Spleen (tissue), 11 donors: ENCODE data around the gene GMDS. TPM values are rescaled to one million over a fixed set of nuclear protein-coding genes. Genes with fewer than 3 reads are reported as not detected.

ENCODE experiments used
- DNase-seq: peaks from one replicate; pipeline ENCODE4 v3.0.0-alpha.2; 2020
- H3K27ac ChIP-seq, 8 donors: fragments of 200-600 bp; sonication (generic) in 7 of 8; 1 replicate in 4 of 8; 2 replicates in 4 of 8; pipeline versions ENCODE4 v1.5.0 to v1.8.0; 2016 to 2021; ENCODE audit warnings: inconsistent platforms in 4 of 8, mild to moderate bottlenecking in 4 of 8, moderate library complexity in 1 of 8
- H3K27me3 ChIP-seq, 7 donors: fragments of 200-600 bp; sonication (generic) in 6 of 7; replicated peaks in 1 of 7; 1 replicate in 4 of 7; 2 replicates in 3 of 7; pipeline versions ENCODE4 v1.5.0 to v1.8.0; 2016 to 2021; ENCODE audit warnings: inconsistent platforms in 3 of 7, mild to moderate bottlenecking in 1 of 7
- H3K36me3 ChIP-seq, 6 donors: fragments of 200-600 bp; sonication (generic) in 5 of 6; 1 replicate in 4 of 6; 2 replicates in 2 of 6; pipeline versions ENCODE4 v1.5.0 to v1.8.0; 2016 to 2021; ENCODE audit warnings: inconsistent platforms in 2 of 6
- H3K4me1 ChIP-seq, 6 donors: fragments of 200-600 bp; sonication (generic) in 5 of 6; 1 replicate in 3 of 6; 2 replicates in 3 of 6; pipeline versions ENCODE4 v1.5.0 to v1.8.0; 2016 to 2021; ENCODE audit warnings: inconsistent platforms in 3 of 6
- H3K4me3 ChIP-seq, 8 donors: fragments of 200-600 bp; sonication (generic) in 7 of 8; 1 replicate in 4 of 8; 2 replicates in 4 of 8; pipeline versions ENCODE4 v1.5.0 to v1.8.0; 2016 to 2021; ENCODE audit warnings: inconsistent platforms in 4 of 8, mild to moderate bottlenecking in 4 of 8, moderate library complexity in 2 of 8
- H3K9me3 ChIP-seq, 8 donors: fragments of 200-600 bp; sonication (generic) in 7 of 8; 1 replicate in 4 of 8; 2 replicates in 4 of 8; pipeline versions ENCODE4 v1.5.0 to v1.8.0; 2016 to 2021; ENCODE audit warnings: inconsistent platforms in 4 of 8
- POLR2A ChIP-seq, 3 donors: fragments of 450-650 bp; IDR thresholded peaks; one replicate each; pipeline ENCODE4 v1.5.1; 2017; ENCODE audit warnings: antibody characterized with exemption in 3 of 3, mild to moderate bottlenecking in 1 of 3
- POLR2AphosphoS5 ChIP-seq, 3 donors: sonication (generic); formaldehyde crosslinking; IDR thresholded peaks; one replicate each; pipeline ENCODE4 v1.5.1; 2017; ENCODE audit warnings: antibody characterized with exemption in 3 of 3
- WGBS, 5 donors: extraction: QIAGEN DNeasy Blood & Tissue Kit in 3 of 5; methylation state at CpG; one replicate each; pipeline versions ENCODE4 v1.1.5 to v1.1.7; 2013 to 2018; 5-methylcytosine and 5-hydroxymethylcytosine counted together
- intact Hi-C: fragments of 100-400 bp; cut with DNase I; formaldehyde crosslinking; loops from one replicate; pipeline ENCODE4 v1.15.0; 2023; ENCODE audit warnings: low total_unique reads
- polyA plus RNA-seq, 3 donors: library from polyadenylated mRNA; stranded (reverse); fragments of 200-250 nt; gene quantifications; one replicate each; pipeline ENCODE4 v1.2.1, GENCODE V29; 2013
- total RNA-seq, 7 donors: library from RNA; depleted of rRNA in 3 of 7; stranded (reverse); fragments of >200 nt in 3 of 7; fragmentation: NEBNext Ultra II Directional in 4 of 7; extraction: Animal tissue kit (Norgen Biotek cat#: 25700) in 4 of 7; gene quantifications; one replicate each; pipeline versions ENCODE4 v1.1.0 to v1.2.1, GENCODE V29; 2016 to 2021
- TF ChIP-seq, protein P1 (sequence below), 11 experiments: fragments of 200-600 bp in 7 of 11; fragments of 450-650 bp in 4 of 11; sonication (generic) in 4 of 11; IDR thresholded peaks in 8 of 11; conservative IDR thresholded peaks in 3 of 11; 1 replicate in 7 of 11; 2 replicates in 4 of 11; pipeline versions ENCODE4 v1.4.0 to v1.8.0; 2016 to 2021; ENCODE audit warnings: antibody characterized with exemption in 11 of 11, inconsistent platforms in 4 of 11, mild to moderate bottlenecking in 1 of 11
- donor health status: healthy with polysubstance abuse.
- donor health status: DM: no; HTN: no; CAD: no; lungs with moderate emphysema.
- donor health status: DM: no; HTN: no; CAD: no.
- donor health status: Bipolar disorder and iron deficiency.
- donor health status: healthy.
- donor health status: DM: no; HTN: no; CAD: no.
- donor health status: DM: yes; HTN: yes; CAD: no.

GMDS gene
- total and polyA plus RNA-seq, 10 donors: 9.1 to 30.8 (median 17.7) TPM

DNA sequence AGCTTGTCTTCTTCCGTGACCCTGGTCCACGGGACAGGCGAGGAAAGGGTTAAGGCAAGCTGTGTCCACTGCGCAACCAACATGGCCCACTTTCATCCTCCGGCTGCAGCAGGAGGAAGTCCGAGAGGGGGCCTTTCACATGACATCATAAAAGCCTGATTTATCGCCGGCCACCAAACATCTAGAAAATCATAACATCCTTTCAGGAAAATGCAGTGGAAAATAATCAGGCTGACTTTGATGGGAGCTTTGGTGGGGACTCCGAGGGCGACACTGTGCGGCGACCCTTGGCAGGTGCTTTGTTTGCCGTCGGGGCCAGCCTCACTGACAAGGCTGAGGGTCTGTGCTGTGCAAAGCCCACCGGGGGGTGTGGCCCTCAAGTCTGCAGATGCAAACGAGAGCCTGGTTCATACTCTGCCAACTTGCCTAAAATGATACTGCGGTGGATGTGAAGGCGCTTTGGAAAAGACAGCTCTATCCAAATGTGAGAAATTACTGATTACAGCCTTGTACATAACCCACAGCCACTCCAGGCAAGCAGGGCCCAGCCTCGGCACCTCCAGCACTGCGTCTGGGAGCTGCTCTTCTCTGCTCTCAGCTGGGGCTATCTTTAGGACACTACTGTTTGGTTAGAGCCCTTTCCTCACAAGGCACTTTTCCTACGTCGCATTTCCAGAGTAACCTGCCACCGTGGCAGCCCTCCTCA lies 609.9 kb downstream of the GMDS start:
- Histone ChIP-seq H3K36me3 (no peaks in the 10 kb centered on the region), H3K9me3 (no peaks in the 10 kb centered on the region), H3K4me1 (no peaks in the 10 kb centered on the region), H3K4me3 (no peak overlapping the region), H3K27ac (no peak overlapping the region), H3K27me3 (peaks cover 0 to 13% (median 0%) of the 10 kb centered on the region in 7 donors)
- WGBS, 5 donors: 71 to 83% (median 79%) methylated on average over 22 to 23 of the region's 23 CpGs
- DNase-seq: no peak
- intact Hi-C loops: no loop called here
- TF ChIP-seq POLR2AphosphoS5 (IDR thresholded peaks at IDR 0.05) (no peak), POLR2A (IDR thresholded peaks at IDR 0.05) (no peak)
- TF ChIP-seq, protein P1, sequence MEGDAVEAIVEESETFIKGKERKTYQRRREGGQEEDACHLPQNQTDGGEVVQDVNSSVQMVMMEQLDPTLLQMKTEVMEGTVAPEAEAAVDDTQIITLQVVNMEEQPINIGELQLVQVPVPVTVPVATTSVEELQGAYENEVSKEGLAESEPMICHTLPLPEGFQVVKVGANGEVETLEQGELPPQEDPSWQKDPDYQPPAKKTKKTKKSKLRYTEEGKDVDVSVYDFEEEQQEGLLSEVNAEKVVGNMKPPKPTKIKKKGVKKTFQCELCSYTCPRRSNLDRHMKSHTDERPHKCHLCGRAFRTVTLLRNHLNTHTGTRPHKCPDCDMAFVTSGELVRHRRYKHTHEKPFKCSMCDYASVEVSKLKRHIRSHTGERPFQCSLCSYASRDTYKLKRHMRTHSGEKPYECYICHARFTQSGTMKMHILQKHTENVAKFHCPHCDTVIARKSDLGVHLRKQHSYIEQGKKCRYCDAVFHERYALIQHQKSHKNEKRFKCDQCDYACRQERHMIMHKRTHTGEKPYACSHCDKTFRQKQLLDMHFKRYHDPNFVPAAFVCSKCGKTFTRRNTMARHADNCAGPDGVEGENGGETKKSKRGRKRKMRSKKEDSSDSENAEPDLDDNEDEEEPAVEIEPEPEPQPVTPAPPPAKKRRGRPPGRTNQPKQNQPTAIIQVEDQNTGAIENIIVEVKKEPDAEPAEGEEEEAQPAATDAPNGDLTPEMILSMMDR (IDR thresholded peaks at IDR 0.05 in 8 of 11, conservative IDR thresholded peaks at IDR 0.05 in 3 of 11): no peak

DNA sequence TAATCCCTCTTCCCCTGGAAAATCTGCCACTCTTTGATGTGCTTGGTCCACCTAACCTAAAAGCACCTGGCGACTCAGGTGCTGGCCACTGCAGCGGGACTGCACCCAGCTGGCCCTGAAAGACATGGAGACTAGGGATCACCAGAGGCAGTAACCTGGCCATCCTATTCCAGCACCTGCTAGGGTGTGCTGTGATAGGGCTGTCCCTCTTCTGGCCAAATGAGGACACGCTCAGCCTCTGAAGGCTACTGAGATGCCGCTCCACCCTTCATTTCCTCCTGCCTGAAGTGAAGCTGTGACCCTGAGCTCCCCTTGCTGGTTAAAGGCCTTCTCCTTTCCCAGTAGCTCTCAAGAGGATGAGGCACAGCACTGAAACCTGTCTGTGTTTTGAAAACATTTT lies 611.3 kb downstream of the GMDS start:
- no peaks in the 10 kb centered on the region for H3K36me3 ChIP-seq
- no peak overlapping the region for H3K27ac ChIP-seq
- 85 to 100% (median 88%) methylated on average over 2 to 4 of the region's 4 CpGs for WGBS, 5 donors
- H3K9me3 ChIP-seq: no peaks in the 10 kb centered on the region
- H3K4me1 ChIP-seq: no peaks in the 10 kb centered on the region
- DNase-seq: no peak
- TF ChIP-seq, protein P1 (IDR thresholded peaks at IDR 0.05 in 8 of 11, conservative IDR thresholded peaks at IDR 0.05 in 3 of 11): no peak
- TF ChIP-seq POLR2AphosphoS5 (IDR thresholded peaks at IDR 0.05) (no peak), POLR2A (IDR thresholded peaks at IDR 0.05) (no peak)
- H3K4me3 ChIP-seq: no peak overlapping the region
- intact Hi-C loops: no loop called here
- H3K27me3 ChIP-seq: peaks cover 0 to 23% (median 0%) of the 10 kb centered on the region in 7 donors

- H3K27me3 ChIP-seq: peaks cover 0 to 29% (median 3%) of the 10 kb centered on the region in 7 donors
- H3K36me3 ChIP-seq: no peaks in the 10 kb centered on the region
- no peak for DNase-seq
- no peak overlapping the region for H3K27ac ChIP-seq
- H3K4me1 ChIP-seq: no peaks in the 10 kb centered on the region
- H3K4me3 ChIP-seq: no peak overlapping the region
- TF ChIP-seq POLR2AphosphoS5 (IDR thresholded peaks at IDR 0.05) (no peak), POLR2A (IDR thresholded peaks at IDR 0.05) (no peak)
- TF ChIP-seq, protein P1 (IDR thresholded peaks at IDR 0.05 in 8 of 11, conservative IDR thresholded peaks at IDR 0.05 in 3 of 11): no peak
- WGBS, 5 donors: 94 to 97% (median 94%) methylated on average over 13 to 16 of the region's 16 CpGs
- intact Hi-C loops: no loop called here
- no peaks in the 10 kb centered on the region for H3K9me3 ChIP-seq
These were observed 611.9 kb downstream of the GMDS start for GRCh38 chr6:1633366-1634021.

DNA sequence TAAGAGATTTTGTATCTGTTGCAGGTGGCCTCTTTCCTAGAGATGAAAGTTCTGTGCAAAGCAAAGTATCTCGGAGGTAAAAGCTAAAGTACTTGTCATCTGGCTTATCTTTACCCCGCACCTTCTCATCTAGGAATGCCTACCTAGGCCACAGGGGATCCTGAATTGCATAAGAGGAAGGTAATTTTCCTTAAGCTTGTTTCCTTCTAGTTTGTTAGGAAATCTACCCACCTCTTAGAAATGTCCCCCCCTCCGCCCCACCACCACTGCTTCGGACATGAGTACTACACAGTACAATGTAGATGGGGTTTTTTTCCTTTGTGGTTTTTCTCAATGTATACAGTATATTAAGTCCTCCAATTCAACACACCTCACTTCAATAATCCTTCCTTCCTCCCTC lies 614.2 kb downstream of the GMDS start:
- Histone ChIP-seq H3K27ac (no peak overlapping the region), H3K36me3 (no peaks in the 10 kb centered on the region), H3K4me1 (peaks cover 0 to 3% (median 0%) of the 10 kb centered on the region in 6 donors), H3K4me3 (no peak overlapping the region), H3K27me3 (peaks cover 0 to 52% (median 26%) of the 10 kb centered on the region in 7 donors), H3K9me3 (no peaks in the 10 kb centered on the region)
- 86 to 93% (median 92%) methylated on average over 4 of the region's 4 CpGs for WGBS, 5 donors
- intact Hi-C loops: no loop called here
- TF ChIP-seq POLR2A (IDR thresholded peaks at IDR 0.05) (no peak), POLR2AphosphoS5 (IDR thresholded peaks at IDR 0.05) (no peak)
- TF ChIP-seq, protein P1 (IDR thresholded peaks at IDR 0.05 in 8 of 11, conservative IDR thresholded peaks at IDR 0.05 in 3 of 11): no peak
- DNase-seq: no peak
